NCI-H748 (cell line): ENCODE data around the gene IPO9.
"Not testable (repeated sequence)": the region's sequence is repeated elsewhere in the genome, so short reads cannot be mapped to it uniquely, and the experiment has no call there.

ENCODE experiments used
- DNase-seq: peaks from one replicate; lab custom pipeline; 2025; ENCODE audit not compliant: unreplicated experiment; lab: John Stamatoyannopoulos, UW

The IPO9 gene

GRCh38 chr1:201847150-201847549 is 18.2 kb downstream of the IPO9 start:
- DNase-seq: no peak

- DNase-seq: no peak
These were observed 19.3 kb downstream of the IPO9 start for GRCh38 chr1:201848230-201848629.

- DNase-seq: no peak
These were observed 20.6 kb downstream of the IPO9 start for GRCh38 chr1:201849372-201850052.

GRCh38 chr1:201850053-201850397 is 21.1 kb downstream of the IPO9 start:
- no peak for DNase-seq

GRCh38 chr1:201851949-201852348 is 23.0 kb downstream of the IPO9 start:
- no peak for DNase-seq

- not testable (repeated sequence) for DNase-seq
These were observed 27.8 kb downstream of the IPO9 start for GRCh38 chr1:201856722-201857121.

GRCh38 chr1:201859424-201859823 is 30.5 kb downstream of the IPO9 start:
- no peak for DNase-seq

GRCh38 chr1:201861448-201861847 is 32.5 kb downstream of the IPO9 start:
- no peak for DNase-seq

GRCh38 chr1:201870397-201870796 is 41.4 kb downstream of the IPO9 start:
- no peak for DNase-seq

- no peak for DNase-seq
These were observed 45.7 kb downstream of the IPO9 start for GRCh38 chr1:201874672-201875071.

- DNase-seq: no peak
These were observed 47.3 kb downstream of the IPO9 start for GRCh38 chr1:201876148-201876818.

GRCh38 chr1:201877877-201878401 is 49.0 kb downstream of the IPO9 start:
- peak; percentile 3 for DNase-seq

GRCh38 chr1:201880928-201881571 is 52.1 kb downstream of the IPO9 start:
- no peak for DNase-seq

- no peak for DNase-seq
These were observed 52.7 kb downstream of the IPO9 start for GRCh38 chr1:201881617-201882016.

- no peak for DNase-seq
These were observed 53.7 kb downstream of the IPO9 start for GRCh38 chr1:201882665-201883132.

GRCh38 chr1:201883266-201883665 is 54.3 kb downstream of the IPO9 start:
- no peak for DNase-seq

- no peak for DNase-seq
These were observed 54.8 kb downstream of the IPO9 start for GRCh38 chr1:201883786-201884185.

- no peak for DNase-seq
These were observed 55.5 kb downstream of the IPO9 start for GRCh38 chr1:201884425-201884824.

- DNase-seq: no peak
These were observed 56.6 kb downstream of the IPO9 start for GRCh38 chr1:201885531-201886075.

GRCh38 chr1:201886103-201886885 is 57.3 kb downstream of the IPO9 start:
- DNase-seq: no peak
